ENCODE data around the gene SAP30.

GRCh38 chr4:173333658-173334084, 37.1 kb upstream of the SAP30 start:
- no peak for TF ChIP-seq EZH2 (IDR thresholded peaks at IDR 0.05; ENCODE audit: insufficient read depth, poor library complexity, severe bottlenecking)
- TF ChIP-seq EZH2phosphoT487 (IDR thresholded peaks at IDR 0.05; ENCODE audit: insufficient read depth, low read depth): no peak
